T-helper 1 cell treated with Interleukin-12 subunit alpha and Interleukin-12 subunit beta and Interleukin-4 antibody, amounts not matched to agents 30 ng/mL and 1 ng/mL, for 36 hours (primary cell): ENCODE measurements around the gene TBX4. TPM values are rescaled to one million over a fixed set of nuclear protein-coding genes. Genes with fewer than 3 reads are reported as not detected.
"Not testable (repeated sequence)": the region's sequence is repeated elsewhere in the genome, so short reads cannot be mapped to it uniquely, and the experiment has no call there.

Experiments
- intact Hi-C: fragments of 100-400 bp; cut with micrococcal nuclease; formaldehyde crosslinking; loops from one replicate; pipeline ENCODE4 v1.15.1; 2024
- total RNA-seq: library from RNA; stranded (reverse); gene quantifications from 2 replicates; pipeline ENCODE4 v1.2.3, GENCODE V29; 2022

Gene TBX4
- total RNA-seq, 1 donor from 2014 or later = not detected

DNA sequence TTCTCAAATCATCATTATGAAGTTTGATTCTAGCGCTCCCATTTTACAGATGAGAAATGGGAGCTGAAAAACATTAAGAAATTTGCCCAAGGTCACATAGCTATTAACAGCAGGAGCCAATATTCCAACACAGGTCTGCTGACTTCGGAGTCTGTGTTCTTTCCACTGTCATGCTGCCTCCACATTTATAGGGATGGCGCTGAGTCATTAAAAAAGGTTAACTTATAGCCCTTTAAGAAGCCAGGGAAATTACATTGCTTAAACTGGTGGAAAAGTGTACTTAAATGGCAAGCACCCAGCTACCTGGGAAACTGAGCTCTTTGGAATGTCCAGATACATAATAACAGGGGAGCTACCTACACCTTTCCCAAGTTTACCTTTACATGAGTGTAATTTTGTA, 65.0 kb downstream of the TBX4 start:
- intact Hi-C loops = no loop called here

DNA sequence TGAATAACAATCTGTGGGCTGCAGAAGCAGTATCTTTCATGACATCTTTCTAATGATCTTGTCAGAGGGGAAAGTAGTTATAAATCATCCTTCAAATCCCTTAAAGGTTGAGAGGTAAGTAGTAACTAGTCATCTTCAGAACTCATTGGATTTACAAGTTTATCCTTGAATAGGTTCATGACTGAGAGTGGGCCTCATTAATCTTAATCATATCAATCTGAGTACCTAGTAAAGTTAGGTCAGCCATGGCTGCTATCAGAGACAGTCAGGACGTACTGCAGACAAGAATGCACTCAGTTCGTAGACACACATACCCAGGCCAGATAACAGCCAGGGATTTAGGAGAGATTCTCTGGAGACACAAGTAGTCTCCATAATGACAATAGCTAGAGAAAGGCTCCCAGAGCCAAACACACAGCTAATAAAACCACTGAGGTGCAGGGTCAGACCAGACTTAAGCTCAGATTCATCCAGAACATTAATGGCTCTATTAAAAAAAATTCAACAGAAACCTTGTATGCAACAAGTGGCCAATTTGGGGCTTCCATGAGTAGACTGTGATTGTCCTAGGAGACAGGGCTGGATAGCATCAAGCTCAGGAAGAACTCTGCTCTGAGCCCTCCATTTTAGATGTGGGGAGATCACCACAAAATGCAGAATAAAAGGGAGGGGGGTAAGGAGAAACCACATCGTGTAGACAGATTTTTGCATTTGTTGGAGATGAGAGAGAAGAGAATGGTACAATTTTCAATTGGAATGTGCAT, 65.8 kb downstream of the TBX4 start:
- intact Hi-C loops = no loop called here

DNA sequence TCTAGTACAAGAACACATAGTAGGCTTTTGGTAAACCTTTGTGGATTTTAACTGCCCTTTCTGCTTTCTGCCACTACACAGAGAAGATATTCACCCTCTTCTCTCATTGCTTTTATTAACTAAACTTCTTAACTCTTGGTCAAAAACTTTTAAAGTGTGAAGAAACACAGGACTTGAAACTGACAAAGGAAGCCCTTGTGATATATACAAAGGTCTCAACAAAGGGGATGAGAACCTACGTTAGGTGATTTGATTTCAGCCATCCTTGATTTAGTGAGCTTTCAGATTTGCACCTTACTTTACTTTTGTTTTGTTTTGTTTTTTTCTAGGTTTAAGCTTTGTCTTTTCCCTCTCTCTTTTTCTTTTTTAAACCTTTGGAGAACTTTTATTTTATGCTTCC, 66.9 kb downstream of the TBX4 start:
- intact Hi-C loops = no loop called here

DNA sequence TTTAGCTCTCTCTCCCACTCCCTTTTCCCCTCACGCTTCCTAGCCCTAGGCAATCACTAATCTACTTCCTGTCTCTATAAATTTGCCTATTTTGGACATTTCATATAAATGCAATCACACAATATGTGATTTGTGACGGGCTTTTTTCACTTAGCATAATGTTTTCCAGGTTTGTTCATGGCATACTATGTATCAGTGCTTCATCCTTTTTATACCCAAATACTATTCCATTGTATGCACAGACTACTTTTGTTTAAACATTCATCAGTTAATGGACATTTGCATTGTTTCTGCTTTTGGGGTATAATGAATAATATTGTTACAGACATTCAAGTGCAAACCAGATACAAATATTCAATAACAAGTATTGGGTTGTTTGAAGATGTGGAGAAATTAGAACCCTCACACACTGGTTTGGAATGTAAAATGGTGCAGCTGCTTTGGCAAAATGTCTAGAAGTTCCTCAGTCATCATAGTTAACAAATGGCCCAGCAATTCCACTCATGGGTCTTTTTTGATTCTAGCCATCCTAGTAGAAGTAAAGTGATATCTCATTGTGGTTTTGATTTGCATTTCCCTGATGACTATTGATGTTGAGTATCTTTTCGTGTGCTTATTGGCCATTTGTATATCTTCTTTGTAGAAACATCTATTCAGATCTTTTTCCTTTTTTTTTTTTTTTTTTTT, 67.7 kb downstream of the TBX4 start:
- intact Hi-C loops = no loop called here

DNA sequence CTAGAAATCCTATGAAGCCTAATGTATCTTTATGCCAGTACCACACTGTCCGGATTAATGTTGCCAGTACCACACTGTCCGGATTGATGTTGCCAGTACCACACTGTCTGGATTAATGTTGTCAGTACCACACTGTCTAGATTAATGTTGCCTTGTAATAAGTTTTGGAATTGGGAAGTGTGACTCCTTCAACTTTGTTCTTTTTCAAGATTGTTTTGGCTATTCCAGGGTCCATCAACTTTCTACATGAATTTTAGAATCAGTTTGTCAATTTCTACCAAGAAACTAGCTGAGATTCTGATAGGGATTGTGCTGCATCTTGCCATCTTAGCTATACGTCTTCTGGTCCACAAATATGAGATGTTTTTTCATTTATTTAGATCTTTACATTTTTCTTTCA, 68.7 kb downstream of the TBX4 start:
- intact Hi-C loops = no loop called here

DNA sequence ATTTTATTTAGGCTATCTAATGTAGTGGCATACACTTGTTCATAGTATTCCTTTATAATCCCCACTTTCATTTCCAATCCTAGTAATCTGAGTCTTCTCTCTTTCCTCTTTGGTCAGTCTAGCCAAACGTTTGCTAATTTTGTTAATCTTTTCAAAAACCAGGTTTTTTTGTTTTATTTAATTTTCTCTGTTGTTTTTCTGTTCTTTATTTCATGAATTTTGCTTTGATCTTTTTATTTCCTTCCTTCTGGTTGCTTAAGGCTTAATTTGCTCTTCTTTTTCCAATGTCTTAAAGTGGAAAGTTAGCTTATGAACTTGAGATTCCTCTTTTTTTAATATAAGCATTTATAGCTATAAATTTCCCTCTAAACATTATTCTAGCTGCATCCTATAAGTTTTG, 69.9 kb downstream of the TBX4 start:
- intact Hi-C loops = no loop called here

DNA sequence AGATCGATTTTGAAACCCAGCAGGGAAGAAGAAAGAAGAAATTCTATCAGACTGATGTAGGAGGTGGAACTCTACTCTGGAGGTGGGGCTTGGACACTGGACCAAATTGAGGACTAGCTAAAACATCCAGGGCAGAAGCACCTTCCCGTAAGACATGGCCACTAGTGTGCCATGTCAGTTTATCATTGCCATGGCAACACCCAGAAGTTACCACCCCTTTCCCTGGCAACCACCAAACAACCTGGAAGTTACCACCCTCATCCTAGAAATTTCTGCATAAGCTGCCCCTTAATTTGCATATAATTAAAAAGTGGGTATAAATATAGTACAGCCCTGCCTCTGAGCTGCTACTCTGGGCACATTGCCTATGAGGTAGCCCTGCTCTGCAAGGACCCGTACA, 72.1 kb downstream of the TBX4 start:
- intact Hi-C loops = no loop called here

DNA sequence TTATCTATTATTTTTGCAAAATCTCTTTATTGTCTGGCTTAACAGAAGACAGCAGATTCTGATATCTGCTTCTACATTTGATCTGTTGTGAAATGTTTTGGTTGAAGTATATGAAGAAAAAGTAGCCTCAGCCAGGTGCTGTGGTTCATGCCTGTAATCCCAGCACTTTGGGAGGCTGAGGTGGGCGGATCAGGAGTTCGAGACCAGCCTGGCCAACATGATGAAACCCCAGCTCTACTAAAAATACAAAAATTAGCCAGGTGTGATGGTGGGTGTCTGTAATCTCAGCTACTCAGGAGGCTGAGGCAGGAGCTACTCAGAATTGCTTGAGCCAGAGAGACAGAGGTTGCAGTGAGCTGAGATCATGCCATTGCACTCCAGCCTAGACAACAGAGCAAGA, 75.2 kb downstream of the TBX4 start:
- intact Hi-C loops = not testable (repeated sequence)

DNA sequence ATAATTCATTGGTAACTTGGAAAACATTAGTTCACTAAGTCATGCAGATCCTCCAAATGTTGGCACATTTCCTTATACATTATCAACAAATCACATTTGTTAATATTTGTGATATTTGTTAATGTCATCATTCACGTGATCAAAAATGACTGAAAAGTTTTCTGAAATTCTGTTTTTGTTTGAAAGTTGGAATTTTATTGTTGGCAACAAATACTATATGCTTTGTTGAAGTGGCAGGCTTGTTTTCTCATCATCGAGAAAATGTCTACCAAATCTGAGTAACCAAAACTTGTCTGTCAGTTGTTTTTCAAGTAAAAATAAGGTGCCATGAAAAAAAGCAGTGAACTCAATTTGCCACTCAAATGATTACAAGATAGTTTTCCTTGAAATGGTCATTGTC, 75.9 kb downstream of the TBX4 start:
- intact Hi-C loops = no loop called here

DNA sequence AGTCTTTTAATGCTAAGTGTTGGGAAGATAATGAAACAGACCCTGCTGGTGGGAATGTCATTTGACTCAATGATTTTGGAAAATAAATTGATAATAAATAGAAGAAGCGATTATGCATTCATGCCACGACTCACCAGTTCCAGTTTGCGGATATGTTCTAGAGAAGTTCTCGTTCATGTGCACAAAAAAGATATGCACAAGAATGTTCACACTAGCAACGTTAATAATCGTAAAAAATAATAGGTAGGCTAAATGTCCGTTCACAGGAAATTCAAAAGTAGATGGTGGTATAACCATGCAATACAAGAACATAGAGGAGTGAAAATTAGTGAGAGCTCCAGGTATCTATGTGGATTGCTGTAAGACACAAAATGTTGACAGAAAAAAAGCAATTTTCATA, 79.0 kb downstream of the TBX4 start:
- intact Hi-C loops = loop anchor here (10.0 kb wide), 1 partner anchor 556 kb away; no protein-coding TSS in a partner anchor

DNA sequence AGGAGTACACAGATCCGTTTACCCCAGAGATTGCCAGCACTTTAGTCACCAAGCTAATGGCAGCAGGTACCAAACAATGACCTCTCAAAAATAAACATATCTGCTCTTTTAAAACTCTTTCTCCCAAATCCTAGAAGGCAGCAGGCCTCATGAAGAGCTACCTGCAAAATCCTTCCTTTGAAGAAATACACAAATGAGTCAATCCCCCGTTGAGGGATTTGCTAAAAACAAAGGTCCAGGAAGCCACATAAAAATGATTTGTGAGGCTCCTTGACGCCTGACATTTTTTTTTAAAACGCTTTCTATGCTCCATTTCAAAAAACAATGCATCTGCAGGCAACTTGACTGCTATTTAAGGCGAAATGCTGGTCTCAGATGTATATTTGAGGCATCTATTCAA, 80.6 kb downstream of the TBX4 start:
- intact Hi-C loops = loop anchor here (10.0 kb wide), 1 partner anchor 558 kb away; no protein-coding TSS in a partner anchor

DNA sequence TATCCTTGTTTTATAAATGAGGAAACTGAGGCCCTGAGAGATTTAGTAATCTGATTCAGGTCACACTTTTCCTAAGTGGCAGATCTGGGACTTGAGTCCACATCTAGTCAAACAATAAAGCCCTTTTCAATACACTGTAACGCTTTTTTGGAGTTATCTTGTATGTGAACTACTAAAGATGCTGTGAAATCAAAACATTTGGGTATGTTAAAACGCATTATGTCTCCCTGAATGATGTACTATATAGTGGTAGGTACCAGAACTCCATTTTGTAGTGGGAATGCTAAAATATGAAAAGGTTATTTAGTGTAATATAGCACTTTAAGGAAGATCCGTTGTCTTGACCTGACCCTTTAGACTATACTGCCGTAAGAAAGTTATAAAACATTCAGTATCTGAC, 81.6 kb downstream of the TBX4 start:
- intact Hi-C loops = loop anchor here (10.0 kb wide), 1 partner anchor 559 kb away; no protein-coding TSS in a partner anchor

DNA sequence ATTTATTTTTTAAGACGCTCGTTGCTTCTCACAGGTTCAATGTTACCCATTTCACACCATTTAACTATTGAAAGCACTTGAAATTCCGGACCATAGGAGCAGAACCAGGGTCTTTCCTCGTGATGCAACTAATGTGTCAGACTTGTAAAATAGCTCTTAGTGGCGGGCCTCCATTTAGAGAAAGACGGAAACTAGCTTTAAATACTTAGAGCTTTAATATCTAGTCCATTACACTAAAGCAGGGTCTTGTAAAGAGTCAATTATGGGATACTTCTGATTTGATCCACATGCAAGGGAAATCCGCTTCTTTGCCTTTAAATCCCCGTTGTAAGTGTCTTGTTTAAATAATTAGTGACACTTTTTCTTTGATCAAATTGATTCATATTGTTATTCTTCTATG, 82.2 kb downstream of the TBX4 start:
- intact Hi-C loops = loop anchor here (10.0 kb wide), 1 partner anchor 560 kb away; no protein-coding TSS in a partner anchor

Other genes with a start within 250 kb of the TBX4 start
- gene TBX2, start 52.6 kb upstream of the TBX4 start, total RNA-seq = not detected in 2 replicates
- 0.37 TPM in 1 of 2 replicates, not detected in the other for gene NACA2, start 138.8 kb downstream of the TBX4 start, total RNA-seq